GM12878 (cell line): Measurements from ENCODE around the gene PCDHGC3. TPM values are rescaled to one million over a fixed set of nuclear protein-coding genes. Genes with fewer than 3 reads are reported as not detected.
A peak's percentile ranks its signal among the peaks of the same experiment; 100 is the strongest.

ENCODE experiments used
- ATAC-seq: fragments of 200-7000 bp; cut with Tn5 transposase; 3 replicates; pipeline ENCODE4 v1.9.1; 2020; ENCODE audit warnings: mild to moderate bottlenecking, moderate library complexity
- Bru-seq: library from RNA; stranded (reverse); fragments of 400-500 nt; gene quantifications from one replicate; lab custom pipeline; 2021; lab: Mats Ljungman, UMichigan
- BruChase-seq, 2 experiments: library from RNA; stranded (reverse); fragments of 400-500 nt; gene quantifications; one replicate each; lab custom pipeline; 2021; lab: Mats Ljungman, UMichigan
- BruUV-seq: library from RNA; stranded (reverse); fragments of 400-500 nt; replicated peaks from 2 replicates; lab custom pipeline; 2021; lab: Mats Ljungman, UMichigan
- CTCF ChIA-PET: fragments of 300-600 bp; sonication (Branson Sonifier 250); formaldehyde crosslinking; extraction: SDS; loops from one replicate; lab custom pipeline; 2021; ENCODE audit warnings: inconsistent platforms; lab: Yijun Ruan, JAX
- POLR2A ChIA-PET: fragments of 350-600 bp; formaldehyde crosslinking; extraction: SDS; loops from one replicate; lab custom pipeline; 2021; ENCODE audit warnings: inconsistent platforms; lab: Charles Lee
- RAD21 ChIA-PET: fragments of 300-600 bp; sonication (Branson Sonifier 250); formaldehyde crosslinking; loops from one replicate; lab custom pipeline; 2023; ENCODE audit warnings: antibody characterized with exemption; ENCODE audit not compliant: unreplicated experiment; lab: Charles Lee
- SMC1A ChIA-PET: fragments of 300-600 bp; sonication (Branson Sonifier 250); formaldehyde crosslinking; loops from one replicate; lab custom pipeline; 2023; ENCODE audit not compliant: unreplicated experiment, uncharacterized antibody; lab: Charles Lee
- DNase-seq: peaks from one replicate; pipeline ENCODE4 v3.0.0-alpha.2; 2011; ENCODE audit warnings: low read depth, low spot score
- FAIRE-seq: peaks from 3 replicates; lab custom pipeline; 2011; peaks lifted over from hg19 to GRCh38; lab: Jason Lieb, UNC
- H2AFZ ChIP-seq: 2 replicates; pipeline ENCODE4 v1.6.0; 2011; ENCODE audit warnings: low read depth, low read length, control low read depth; ENCODE audit not compliant: control insufficient read depth
- H3K27ac ChIP-seq: 2 replicates; pipeline ENCODE4 v1.5.1; 2011; ENCODE audit warnings: control low read depth; ENCODE audit not compliant: control insufficient read depth, insufficient read depth
- H3K27me3 ChIP-seq, 2 experiments: replicated peaks in 1 of 2; 2 replicates each; pipeline versions ENCODE4 v1.6.0 to v1.6.1; 2011; ENCODE audit warnings: low read length in 1 of 2; ENCODE audit not compliant: control insufficient read depth in 2 of 2, insufficient read depth in 2 of 2
- H3K36me3 ChIP-seq, 2 experiments: 2 replicates each; pipeline ENCODE4 v1.5.1; 2011; ENCODE audit warnings: low read length in 1 of 2; ENCODE audit not compliant: control insufficient read depth in 2 of 2, insufficient read depth in 2 of 2
- H3K4me1 ChIP-seq: 2 replicates; pipeline ENCODE4 v1.6.1; 2011; ENCODE audit warnings: mild to moderate bottlenecking, low read length, moderate library complexity, mixed read lengths; ENCODE audit not compliant: control insufficient read depth, insufficient read depth
- H3K4me2 ChIP-seq: 2 replicates; pipeline ENCODE4 v1.6.0; 2011; ENCODE audit warnings: control low read depth; ENCODE audit not compliant: control insufficient read depth, insufficient read depth
- H3K4me3 ChIP-seq: fragments of 200-600 bp; sonication (generic); 2 replicates; pipeline ENCODE4 v1.5.1; 2016
- H3K79me2 ChIP-seq: 2 replicates; pipeline ENCODE4 v1.6.0; 2011; ENCODE audit warnings: low read length; ENCODE audit not compliant: control insufficient read depth, insufficient read depth
- H3K9ac ChIP-seq: 2 replicates; pipeline ENCODE4 v1.8.0; 2011; ENCODE audit warnings: low read length, control low read depth, mixed read lengths; ENCODE audit not compliant: control insufficient read depth, insufficient read depth
- H3K9me3 ChIP-seq: replicated peaks from 3 replicates; pipeline ENCODE4 v1.5.1; 2011; ENCODE audit warnings: mild to moderate bottlenecking, low read length; ENCODE audit not compliant: control insufficient read depth, insufficient read depth
- H4K20me1 ChIP-seq: 2 replicates; pipeline ENCODE4 v1.6.0; 2011; ENCODE audit not compliant: control insufficient read depth, insufficient read depth
- CBX3 ChIP-seq: fragments of 200-600 bp; sonication (generic); IDR thresholded peaks from 2 replicates; pipeline ENCODE4 v1.6.1; 2016; ENCODE audit warnings: low read depth, borderline replicate concordance
- EGR1 ChIP-seq, 2 experiments: IDR thresholded peaks; 1 replicate in 1 of 2; 2 replicates in 1 of 2; pipeline ENCODE4 v1.6.1; 2011 to 2012; ENCODE audit warnings: low read depth in 2 of 2, low read length in 2 of 2, borderline replicate concordance in 1 of 2, mild to moderate bottlenecking in 1 of 2, moderate library complexity in 1 of 2
- HDGF ChIP-seq: fragments of 450-650 bp; IDR thresholded peaks from 2 replicates; pipeline ENCODE4 v1.6.1; 2016; ENCODE audit warnings: antibody characterized with exemption
- IRF4 ChIP-seq: IDR thresholded peaks from 2 replicates; pipeline ENCODE4 v1.6.1; 2011; ENCODE audit warnings: low read depth, low read length
- LARP7 ChIP-seq: fragments of 450-650 bp; IDR thresholded peaks from 2 replicates; pipeline ENCODE4 v1.6.1; 2017; ENCODE audit warnings: mild to moderate bottlenecking
- MTA3 ChIP-seq: IDR thresholded peaks from 2 replicates; pipeline ENCODE4 v1.6.1; 2012; ENCODE audit warnings: low read length, inconsistent platforms, borderline replicate concordance
- MYC ChIP-seq: IDR thresholded peaks from 2 replicates; pipeline ENCODE4 v1.6.1; 2011; ENCODE audit warnings: mild to moderate bottlenecking, low read length, moderate library complexity, inconsistent platforms; ENCODE audit not compliant: insufficient read depth, insufficient replicate concordance, insufficient read length, severe bottlenecking
- NBN ChIP-seq: fragments of 450-650 bp; IDR thresholded peaks from 2 replicates; pipeline ENCODE4 v1.6.1; 2016
- NFXL1 ChIP-seq: fragments of 450-650 bp; IDR thresholded peaks from 2 replicates; pipeline ENCODE4 v1.6.1; 2017; ENCODE audit warnings: antibody characterized with exemption, mild to moderate bottlenecking, borderline replicate concordance
- NFYA ChIP-seq: IDR thresholded peaks from 2 replicates; pipeline ENCODE4 v1.6.1; 2011; ENCODE audit warnings: low read depth, mild to moderate bottlenecking, low read length, improper control_type of control experiment, borderline replicate concordance
- NFYB ChIP-seq: IDR thresholded peaks from 2 replicates; pipeline ENCODE4 v1.6.1; 2011; ENCODE audit warnings: low read depth, mild to moderate bottlenecking, low read length, improper control_type of control experiment, moderate library complexity; ENCODE audit not compliant: insufficient read depth
- POLR2AphosphoS5 ChIP-seq: IDR thresholded peaks from 2 replicates; pipeline ENCODE4 v1.6.1; 2011; ENCODE audit warnings: mild to moderate bottlenecking, low read length, inconsistent platforms
- RCOR1 ChIP-seq: conservative IDR thresholded peaks from 2 replicates; pipeline ENCODE4 v1.6.1; 2012; ENCODE audit warnings: low read depth, low read length, improper control_type of control experiment
- SPI1 ChIP-seq: IDR thresholded peaks from 2 replicates; pipeline ENCODE4 v1.6.1; 2011; ENCODE audit warnings: low read depth, mild to moderate bottlenecking, low read length, moderate library complexity, borderline replicate concordance; ENCODE audit not compliant: insufficient read depth
- STAT3 ChIP-seq: IDR thresholded peaks from 2 replicates; pipeline ENCODE4 v1.6.1; 2011; ENCODE audit warnings: low read depth, low read length, improper control_type of control experiment
- YY1 ChIP-seq: IDR thresholded peaks from 2 replicates; pipeline ENCODE4 v1.6.1; 2011; ENCODE audit warnings: low read depth, mild to moderate bottlenecking, low read length
- ZNF217 ChIP-seq: fragments of 450-650 bp; IDR thresholded peaks from 2 replicates; pipeline ENCODE4 v1.6.1; 2017; ENCODE audit warnings: antibody characterized with exemption, mild to moderate bottlenecking
- ZNF274 ChIP-seq: IDR thresholded peaks from one replicate; pipeline ENCODE4 v1.8.0; 2011; ENCODE audit not compliant: insufficient read length, insufficient read depth
- WGBS: methylation state at CpG from one replicate; pipeline ENCODE4 v1.1.6; 2016; ENCODE audit warnings: low lambda C conversion rate; ENCODE audit not compliant: insufficient replicate concordance, insufficient coverage; ENCODE audit errors: missing lambda C conversion rate; 5-methylcytosine and 5-hydroxymethylcytosine counted together
- in situ Hi-C: fragments of 300-500 bp; cut with MboI; formaldehyde crosslinking; loops from 9 replicates; pipeline ENCODE4 v1.14.3; 2018; ENCODE audit warnings: mixed read lengths
- intact Hi-C: fragments of 100-400 bp; cut with micrococcal nuclease; formaldehyde crosslinking; loops from one replicate; pipeline ENCODE4 v1.14.2; 2022; ENCODE audit not compliant: unreplicated experiment
- long read RNA-seq, 2 experiments: library from polyadenylated mRNA; unstranded; transcript quantifications; one replicate each; pipeline ENCODE4 v2.0.0, GENCODE V29; 2019 to 2020
- polyA minus RNA-seq, 3 experiments: library from RNA; depleted of rRNA, polyadenylated mRNA; stranded (reverse); fragments of >200 nt; gene quantifications; 2 replicates each; pipeline ENCODE4 v1.2.3, GENCODE V29; 2011
- polyA plus RNA-seq, 11 experiments: library from polyadenylated mRNA; depleted of rRNA in 4 of 11; unstranded in 6 of 11; stranded (reverse) in 5 of 11; fragments of >200 nt; fragmentation: Nextera tagmentation in 4 of 11; fragmentation: Illumina TruSeq in 1 of 11; extraction: Ambion mirVana in 4 of 11; extraction: Trizol in 1 of 11; gene quantifications; 1 replicate in 1 of 11; 2 replicates in 10 of 11; pipeline versions ENCODE4 v1.2.1 to v1.2.3, GENCODE V29; 2011 to 2016; ENCODE audit warnings: inconsistent platforms in 2 of 11, missing spikeins in 2 of 11, low read depth in 1 of 11
- total RNA-seq, 4 experiments: library from RNA; depleted of rRNA in 3 of 4; stranded (reverse); fragments of >200 nt in 3 of 4; fragmentation: Illumina TruSeq in 1 of 4; extraction: Trizol in 1 of 4; gene quantifications; 2 replicates each; pipeline versions ENCODE4 v1.2.1 to v1.2.3, GENCODE V29; 2013 to 2021

The PCDHGC3 gene
- 9.8 and 12.7 TPM in 2 replicates for total RNA-seq (2013; cell fraction: nucleolus; rRNA removed)
- total RNA-seq (2014; rRNA removed), result 11.0 TPM in 2 replicates
- 6.3 TPM in 2 replicates for total RNA-seq (2014; rRNA removed; fragmentation: Illumina TruSeq; extraction: Trizol)
- 20.5 TPM in 2 replicates for total RNA-seq (2021)
- 5.8 TPM for polyA plus RNA-seq (2011; ENCODE audit: low read depth)
- 0.86 and 1.5 TPM in 2 replicates for polyA plus RNA-seq (2011; rRNA removed)
- polyA plus RNA-seq (2011; cell fraction: cytosol; rRNA removed), result 1.7 and 2.3 TPM in 2 replicates
- 1.5 and 2.3 TPM in 2 replicates for polyA plus RNA-seq (2011; cell fraction: nucleus; rRNA removed)
- polyA plus RNA-seq (2012), result 8.4 and 10.8 TPM in 2 replicates
- polyA plus RNA-seq (2014; fragmentation: Illumina TruSeq; extraction: Trizol), result 22.1 and 23.5 TPM in 2 replicates
- polyA plus RNA-seq (2014; fragmentation: Nextera tagmentation; extraction: Ambion mirVana), result under 1 TPM; 0.53 to 0.60 TPM
- 13.1 and 14.5 TPM in 2 replicates for polyA plus RNA-seq (2014; rRNA removed)
- 10 to 100 TPM; 14.7 to 22.0 TPM for polyA plus RNA-seq (2016; fragmentation: Nextera tagmentation; extraction: Ambion mirVana)
- 2.3 and 2.4 TPM in 2 replicates for polyA minus RNA-seq (2011; rRNA and poly(A)+ RNA removed)
- polyA minus RNA-seq (2011; cell fraction: cytosol; rRNA and poly(A)+ RNA removed), result 0.94 and 1.9 TPM in 2 replicates
- 3.0 and 6.0 TPM in 2 replicates for polyA minus RNA-seq (2011; cell fraction: nucleus; rRNA and poly(A)+ RNA removed)
- percentile 44 among the genes with signal in this experiment for Bru-seq, nascent RNA
- BruChase-seq, experiment 1, labeled RNA remaining after a 6-hour chase, result percentile 50 among the genes with signal in this experiment
- BruChase-seq, experiment 2, labeled RNA remaining after a 2-hour chase, result percentile 51 among the genes with signal in this experiment
- long read RNA-seq, experiment 1, partial matches to known transcripts, result 1 of 1 reads
- long read RNA-seq, experiment 1, other reads (novel, unspliced or antisense), result 0 of 1 reads
- long read RNA-seq, experiment 2, partial matches to known transcripts, result 0 of 1 reads
- long read RNA-seq, experiment 2, other reads (novel, unspliced or antisense), result 0 of 1 reads

DNA sequence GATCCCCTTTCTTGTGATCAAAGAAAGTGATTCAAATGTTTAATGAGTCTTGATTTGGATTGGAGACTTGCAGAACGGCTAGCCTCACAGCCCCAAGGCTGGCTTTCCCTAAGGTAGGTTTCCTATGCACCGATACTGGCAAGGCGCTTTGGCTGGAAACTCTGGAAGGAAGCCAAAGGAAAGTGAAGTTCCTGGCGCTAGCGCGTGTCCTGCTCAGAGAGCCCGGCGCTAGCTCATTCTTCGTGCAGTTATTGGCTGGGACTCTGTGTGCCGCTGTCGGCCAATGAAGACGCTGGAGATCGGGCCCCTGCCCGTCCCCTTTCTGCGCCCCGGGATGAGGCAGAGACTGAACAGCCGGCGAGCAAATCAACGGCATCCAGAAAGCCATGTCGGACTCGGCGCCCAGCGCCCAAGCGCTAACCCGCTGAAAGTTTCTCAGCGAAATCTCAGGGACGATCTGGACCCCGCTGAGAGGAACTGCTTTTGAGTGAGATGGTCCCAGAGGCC lies at the start of gene PCDHGC3:
Gene PCDHGC3 (plus strand): TSS at position 342 of the 507 bp plus-strand sequence. CDS start 151 bp downstream, at position 493.
- DNase-seq, result peak; percentile 40
- Histone ChIP-seq H3K9ac (peak within 1 kb of the TSS; percentile 69), H3K4me1 (peaks cover 17% of the 10 kb centered on the region), H3K4me2 (peak within 1 kb of the TSS; percentile 80), H3K9me3 (no peaks in the 10 kb centered on the region), H2AFZ (peak within 1 kb of the TSS; percentile 90), H3K27ac (no peak within 1 kb of the TSS; the same call in 1 of the 2 replicates), H3K27me3 (no peaks in the 10 kb centered on the region; a peak in 1 of 4 replicates), H3K4me3 (peak within 1 kb of the TSS; percentile 77), H3K79me2 (no peaks in the 10 kb centered on the region), H4K20me1 (no peaks in the 10 kb centered on the region), H3K36me3 (no peaks in the 10 kb centered on the region)
- ChIA-PET CTCF (interaction anchor here (0.5 to 8.5 kb wide), 37 partner anchors 8 to 323 kb away, joined by 3 to 213 read pairs (median 6); partner anchors contain the start of genes PCDHGA10, PCDHGA11, PCDHGA12 and PCDHGB6), RAD21 (interaction anchor here (0.6 to 4.9 kb wide), 22 partner anchors 8 to 143 kb away, joined by 3 to 109 read pairs (median 6); partner anchors contain the start of genes DIAPH1, PCDHGA10, PCDHGA11 and PCDHGB3), POLR2A (interaction anchor here (0.6 to 1.4 kb wide), 4 partner anchors 34 to 49 kb away, joined by 3 to 4 read pairs (median 3); no protein-coding TSS in a partner anchor), SMC1A (interaction anchor here (0.5 to 6.6 kb wide), 27 partner anchors 9 to 160 kb away, joined by 3 to 117 read pairs (median 4); partner anchors contain the start of genes PCDHGA10, PCDHGA11, PCDHGA12 and PCDHGB3)
- intact Hi-C loops (loop anchor here (1.0 to 2.0 kb wide), 4 partner anchors 38 to 83 kb away; partner anchors contain the start of gene PCDHGA11), in situ Hi-C loops (loop anchor here (5.0 kb wide), 1 partner anchor 52 kb away; no protein-coding TSS in a partner anchor)
- WGBS, result under 1% methylated on average over 28 of the region's 28 CpGs
- peak; percentile 90 for FAIRE-seq
- BruUV-seq, result no TSS peak
- peak; percentile 97 for ATAC-seq
- TF ChIP-seq NFYB (0 out of 2 replicates have a peak, but pooled peaks have one; percentile 62), NBN (0 out of 2 replicates have a peak, but pooled peaks have one; percentile 17), HDGF (no peak), STAT3 (no peak), POLR2AphosphoS5 (no peak), MTA3 (no peak), YY1 (peak; percentile 75), IRF4 (no peak), NFXL1 (no peak), LARP7 (no peak), MYC (peak; percentile 10), SPI1 (no peak), NFYA (no peak), ZNF217 (no peak), CBX3 (no peak), ZNF274 (no peak), RCOR1 (no peak), EGR1 (IDR thresholded peaks at IDR 0.05; ENCODE audit: borderline replicate concordance in 1 of 2, low read depth in 2 of 2, low read length in 2 of 2) (no peak)
